Ramos (cell line): ENCODE measurements around the gene KIZ.

Experiments
- in situ Hi-C: fragments of 300-500 bp; cut with MboI; formaldehyde crosslinking; loops from one replicate; pipeline ENCODE4 v1.14.3; 2022; ENCODE audit warnings: low sequenced_read_pairs; ENCODE audit not compliant: unreplicated experiment

Gene KIZ

DNA sequence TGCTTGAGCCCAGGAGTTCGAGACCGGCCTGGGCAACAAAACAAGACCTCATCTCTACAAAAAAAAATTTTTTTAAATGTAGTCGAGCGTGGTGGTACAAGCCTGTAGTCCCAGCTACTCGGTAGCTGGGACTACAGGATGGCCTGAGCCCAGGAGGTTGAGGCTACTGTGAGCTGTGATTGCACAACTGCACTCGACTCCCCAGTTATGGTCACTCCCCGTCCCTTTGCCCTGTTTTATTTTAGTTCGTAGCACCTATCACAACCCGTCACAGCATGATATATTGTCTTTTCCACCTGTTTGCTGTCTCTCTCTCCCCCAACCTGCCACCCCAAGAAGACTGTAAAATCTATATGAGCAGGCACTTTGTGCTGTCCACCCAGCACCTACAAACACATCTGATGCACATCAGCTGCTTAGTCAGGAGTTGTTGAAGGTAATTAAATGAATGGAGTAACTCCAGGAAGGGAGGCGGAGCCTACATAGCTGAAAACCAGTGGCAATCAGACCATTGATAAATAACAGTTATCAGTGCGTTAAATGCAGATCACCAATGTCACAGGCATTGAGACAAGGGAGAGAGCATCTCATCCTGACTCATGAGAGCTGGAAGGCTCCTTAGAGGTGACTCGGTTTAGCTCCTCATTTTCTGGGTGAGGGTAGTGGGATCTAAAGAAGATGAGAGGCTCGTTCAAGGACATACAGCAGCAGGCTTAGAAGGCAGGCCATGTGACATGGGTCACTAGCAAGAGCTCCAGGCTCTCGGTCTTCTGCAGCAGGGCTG is 162.9 kb downstream of the KIZ start:
- in situ Hi-C loops = no loop called here

DNA sequence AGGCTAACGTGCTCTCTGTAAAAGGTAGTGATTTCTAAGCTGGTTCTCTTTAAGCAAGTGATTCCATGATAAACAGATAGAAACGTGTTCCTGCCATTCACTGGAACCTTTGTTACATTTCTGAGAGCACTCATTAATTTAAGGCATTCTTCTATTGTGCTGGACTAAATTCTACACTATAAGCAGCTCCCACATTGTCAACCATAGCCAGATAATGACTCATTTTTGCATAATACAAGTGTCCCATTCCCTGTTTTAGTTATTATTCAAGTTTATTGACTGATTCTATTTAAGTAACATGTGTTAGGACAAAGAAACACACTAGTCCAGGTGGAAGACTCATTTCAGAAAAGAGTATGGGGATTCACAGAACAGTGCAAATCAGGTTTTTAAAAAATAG is 163.8 kb downstream of the KIZ start:
- in situ Hi-C loops = no loop called here

DNA sequence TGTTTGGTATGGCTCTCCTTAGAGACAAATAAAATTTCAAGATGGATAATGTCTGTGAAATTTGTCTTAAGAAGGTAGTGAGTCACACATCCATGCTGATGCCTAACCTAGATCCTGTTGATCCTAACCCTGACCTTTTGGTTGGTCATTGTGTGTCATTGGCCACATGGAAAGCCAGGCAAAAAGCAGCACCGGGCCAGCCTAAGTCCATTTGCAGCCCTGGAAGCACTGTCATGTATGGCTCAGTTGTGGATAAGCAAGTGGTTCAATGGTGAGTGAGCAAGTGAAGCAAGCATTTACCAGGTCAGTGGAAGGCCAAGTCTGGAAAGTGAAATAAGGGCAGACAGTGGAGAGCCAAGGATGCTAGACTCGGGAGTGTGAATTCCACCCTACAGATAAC is 165.1 kb downstream of the KIZ start:
- in situ Hi-C loops = no loop called here

DNA sequence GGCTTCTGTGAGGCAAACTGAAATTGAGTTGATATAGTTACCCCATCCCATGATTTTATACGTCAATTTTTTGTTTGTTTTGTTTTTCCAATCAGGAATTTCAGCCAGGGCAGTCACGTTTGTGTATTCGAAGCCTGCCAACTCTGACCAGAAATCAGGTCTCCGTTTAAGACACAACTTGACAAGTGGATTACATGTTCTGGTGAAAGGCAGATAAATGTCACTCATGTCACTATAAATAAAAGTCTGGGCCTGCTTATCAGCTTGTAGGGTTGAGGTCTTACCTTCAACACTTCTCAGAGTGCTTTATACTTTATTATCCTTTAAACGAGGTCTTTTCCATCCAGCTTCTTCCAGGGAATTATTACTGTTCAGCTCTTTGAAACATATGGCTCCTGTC is 168.9 kb downstream of the KIZ start:
- in situ Hi-C loops = no loop called here
